ENCODE data around the gene AK4.
"Not testable (repeated sequence)": the region's sequence is repeated elsewhere in the genome, so short reads cannot be mapped to it uniquely, and the experiment has no call there.

AK4 gene

DNA sequence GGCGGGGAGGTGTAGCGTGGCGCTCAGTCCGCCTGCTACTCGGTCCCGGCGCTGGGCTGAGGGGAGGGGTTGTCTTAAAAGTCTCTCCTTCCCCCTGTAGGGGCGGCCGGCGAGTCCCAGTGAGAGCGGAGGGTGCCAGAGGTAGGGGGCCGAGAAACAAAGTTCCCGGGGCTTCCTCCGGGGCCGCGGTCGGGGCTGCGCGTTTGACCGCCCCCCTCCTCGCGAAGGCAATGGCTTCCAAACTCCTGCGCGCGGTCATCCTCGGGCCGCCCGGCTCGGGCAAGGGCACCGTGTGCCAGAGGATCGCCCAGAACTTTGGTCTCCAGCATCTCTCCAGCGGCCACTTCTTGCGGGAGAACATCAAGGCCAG lies at the start of gene AK4:
Gene AK4 (plus strand): TSS at position 26 of the 370 bp plus-strand sequence. CDS start 205 bp downstream, at position 231.
- DNase-seq (ENCODE audit: low read depth) = not testable (repeated sequence)
- peak within 1 kb of the TSS; percentile 68 for H3K4me3 ChIP-seq (replicated peaks; ENCODE audit: low read depth, low read length)

DNA sequence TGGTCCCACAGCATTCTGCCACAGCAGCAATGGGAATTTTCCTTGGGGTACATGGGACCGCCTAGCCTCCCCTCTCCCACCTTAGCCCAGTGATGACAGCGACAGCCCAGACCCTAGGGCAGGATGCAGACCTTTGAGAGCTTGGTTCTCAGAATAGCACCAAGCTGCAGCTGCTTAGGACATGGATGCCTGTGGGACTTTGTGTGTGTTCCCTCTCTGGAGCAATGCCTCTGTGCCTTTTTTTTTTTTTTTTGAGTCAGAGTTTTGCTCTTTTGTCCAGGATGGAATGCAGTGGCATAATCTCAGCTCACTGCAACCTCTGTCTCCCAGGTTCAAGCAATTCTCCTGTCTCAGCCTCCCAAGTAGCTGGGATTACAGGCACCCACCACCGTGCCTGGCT lies 44.2 kb upstream of the AK4 start:
- no peak for DNase-seq (ENCODE audit: low read depth)
- no peak overlapping the region for H3K4me3 ChIP-seq (replicated peaks; ENCODE audit: low read depth, low read length)
- TF ChIP-seq, protein P1, sequence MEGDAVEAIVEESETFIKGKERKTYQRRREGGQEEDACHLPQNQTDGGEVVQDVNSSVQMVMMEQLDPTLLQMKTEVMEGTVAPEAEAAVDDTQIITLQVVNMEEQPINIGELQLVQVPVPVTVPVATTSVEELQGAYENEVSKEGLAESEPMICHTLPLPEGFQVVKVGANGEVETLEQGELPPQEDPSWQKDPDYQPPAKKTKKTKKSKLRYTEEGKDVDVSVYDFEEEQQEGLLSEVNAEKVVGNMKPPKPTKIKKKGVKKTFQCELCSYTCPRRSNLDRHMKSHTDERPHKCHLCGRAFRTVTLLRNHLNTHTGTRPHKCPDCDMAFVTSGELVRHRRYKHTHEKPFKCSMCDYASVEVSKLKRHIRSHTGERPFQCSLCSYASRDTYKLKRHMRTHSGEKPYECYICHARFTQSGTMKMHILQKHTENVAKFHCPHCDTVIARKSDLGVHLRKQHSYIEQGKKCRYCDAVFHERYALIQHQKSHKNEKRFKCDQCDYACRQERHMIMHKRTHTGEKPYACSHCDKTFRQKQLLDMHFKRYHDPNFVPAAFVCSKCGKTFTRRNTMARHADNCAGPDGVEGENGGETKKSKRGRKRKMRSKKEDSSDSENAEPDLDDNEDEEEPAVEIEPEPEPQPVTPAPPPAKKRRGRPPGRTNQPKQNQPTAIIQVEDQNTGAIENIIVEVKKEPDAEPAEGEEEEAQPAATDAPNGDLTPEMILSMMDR (IDR thresholded peaks at IDR 0.05; ENCODE audit: low read length, missing control alignments) = no peak

DNA sequence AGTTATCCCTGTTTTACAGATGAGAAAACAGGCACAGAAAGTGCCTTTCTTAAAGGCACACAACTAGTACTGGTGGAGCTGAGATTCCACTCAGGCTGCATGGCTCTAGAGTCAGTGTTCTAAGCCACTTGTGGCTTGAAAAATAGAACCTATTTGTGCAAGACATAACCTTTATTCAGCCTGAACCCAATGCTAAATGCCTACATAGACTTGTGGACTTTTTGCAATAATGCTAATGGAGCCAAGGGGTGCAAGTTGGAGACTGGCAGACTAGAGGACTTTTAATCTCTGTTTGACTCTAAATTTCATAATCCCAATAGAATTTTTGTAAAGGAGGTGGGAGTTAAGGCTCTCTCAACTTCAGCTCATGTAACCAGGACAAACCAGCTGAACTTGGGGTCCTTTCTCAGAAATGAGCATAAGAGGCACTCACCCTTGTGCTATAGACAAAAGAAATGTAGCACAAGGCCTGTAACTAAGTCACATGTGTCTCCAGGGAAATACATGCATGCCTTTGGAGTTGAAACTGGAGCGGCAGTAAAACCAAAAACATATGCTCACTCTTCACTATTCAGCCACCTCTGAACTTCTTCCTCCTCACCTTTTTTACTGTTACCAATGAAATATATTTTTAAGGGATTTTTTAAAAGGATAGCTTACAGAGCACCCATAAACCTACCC lies 43.0 kb upstream of the AK4 start:
- DNase-seq (ENCODE audit: low read depth) = no peak

DNA sequence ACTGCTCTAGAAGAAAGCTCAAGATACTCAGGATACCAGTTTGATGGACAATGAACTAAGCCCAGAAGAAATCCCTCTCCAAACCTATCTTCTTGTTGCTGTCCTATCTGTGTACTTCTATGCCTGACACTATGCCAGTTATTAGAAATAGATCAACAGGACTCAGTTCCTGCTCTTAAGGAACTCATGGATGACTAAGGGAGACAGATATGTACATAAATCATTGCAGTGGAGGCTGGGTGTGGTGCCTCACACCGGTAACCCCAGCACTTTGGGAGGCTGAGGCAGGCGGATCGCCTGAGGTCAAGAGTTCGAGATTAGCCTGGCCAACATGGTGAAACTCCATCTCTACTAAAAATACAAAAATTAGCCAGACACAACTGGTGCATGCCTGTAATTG lies 42.4 kb upstream of the AK4 start:
- no peak overlapping the region for H3K4me3 ChIP-seq (replicated peaks; ENCODE audit: low read depth, low read length)
- no peak for DNase-seq (ENCODE audit: low read depth)
- TF ChIP-seq, protein P1 (IDR thresholded peaks at IDR 0.05; ENCODE audit: low read length, missing control alignments) = no peak

More for the DNA sequence above, 43.0 kb upstream of the AK4 start:
- TF ChIP-seq, protein P1 (IDR thresholded peaks at IDR 0.05; ENCODE audit: low read length, missing control alignments) = no peak
- H3K4me3 ChIP-seq (replicated peaks; ENCODE audit: low read depth, low read length) = no peak overlapping the region

DNA sequence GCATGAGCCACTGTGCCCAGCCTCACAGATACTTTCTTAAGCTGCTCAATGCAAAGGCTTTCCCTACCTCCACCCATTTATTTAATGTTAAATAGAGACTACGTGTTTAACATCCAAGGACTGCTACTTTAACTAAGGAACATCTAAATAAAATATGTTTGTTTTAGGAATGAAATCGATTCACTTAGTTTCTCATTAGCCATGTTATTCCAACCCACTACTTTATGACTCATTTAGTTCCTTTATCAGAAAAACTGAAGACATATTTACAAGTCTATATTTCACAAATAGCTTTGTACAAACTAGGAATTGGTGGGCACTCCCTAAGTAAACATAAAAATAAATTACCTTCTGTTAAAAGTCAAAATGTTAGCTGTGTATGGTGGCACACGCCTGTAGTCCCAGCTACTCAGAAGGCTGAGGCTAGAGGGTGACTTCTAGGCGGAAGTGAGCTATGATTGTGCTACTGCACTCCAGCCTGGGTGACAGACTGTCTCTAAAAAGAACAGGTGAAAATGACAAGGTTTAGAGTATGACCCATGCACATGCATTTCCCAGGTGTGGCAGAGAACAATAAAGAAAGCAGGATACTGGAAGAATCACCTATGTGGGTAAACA lies 39.9 kb upstream of the AK4 start:
- DNase-seq (ENCODE audit: low read depth) = no peak
- TF ChIP-seq, protein P1 (IDR thresholded peaks at IDR 0.05; ENCODE audit: low read length, missing control alignments) = no peak
- no peak overlapping the region for H3K4me3 ChIP-seq (replicated peaks; ENCODE audit: low read depth, low read length)

DNA sequence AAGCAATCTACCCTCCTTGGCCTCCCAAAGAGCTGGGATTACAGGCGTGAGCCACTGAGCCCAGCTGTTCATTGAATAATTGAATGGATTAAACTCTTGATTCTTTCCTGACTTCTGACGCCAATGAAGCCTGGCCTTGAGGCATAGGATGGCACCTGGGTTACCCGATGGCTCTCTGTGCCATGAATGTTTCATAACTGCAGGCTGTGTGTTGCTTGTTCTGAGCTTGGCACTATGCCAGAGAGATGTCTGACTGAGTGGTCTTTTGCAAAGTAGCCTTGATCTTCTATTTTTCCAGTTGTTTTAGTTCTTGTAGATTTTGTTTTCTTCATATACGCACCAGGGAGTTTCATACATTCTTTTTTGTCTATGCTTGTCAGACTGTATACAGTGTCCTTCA lies 38.5 kb upstream of the AK4 start:
- H3K4me3 ChIP-seq (replicated peaks; ENCODE audit: low read depth, low read length) = no peak overlapping the region
- no peak for DNase-seq (ENCODE audit: low read depth)
- TF ChIP-seq, protein P1 (IDR thresholded peaks at IDR 0.05; ENCODE audit: low read length, missing control alignments) = no peak

DNA sequence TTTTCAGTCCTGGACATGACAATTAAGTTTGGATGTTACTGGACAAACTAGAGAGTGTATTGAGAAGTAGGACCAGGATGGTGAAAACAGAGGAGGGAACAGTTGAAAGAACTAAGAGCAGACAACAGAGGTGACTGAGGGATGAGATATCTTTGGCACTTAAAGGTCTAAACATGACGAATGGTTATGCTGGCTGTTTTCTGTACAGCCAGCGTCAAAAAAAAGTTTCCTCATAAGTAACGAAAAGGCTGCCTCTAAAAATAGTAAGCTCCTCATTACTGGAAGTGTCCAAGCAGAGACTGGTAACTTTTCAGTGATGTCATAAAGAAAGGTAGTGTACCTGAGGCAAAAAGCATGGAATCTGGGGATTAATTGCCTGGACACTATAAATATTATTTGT lies 35.2 kb upstream of the AK4 start:
- no peak overlapping the region for H3K4me3 ChIP-seq (replicated peaks; ENCODE audit: low read depth, low read length)
- no peak for DNase-seq (ENCODE audit: low read depth)
- TF ChIP-seq, protein P1 (IDR thresholded peaks at IDR 0.05; ENCODE audit: low read length, missing control alignments) = no peak
